Astrocyte (in vitro differentiated cells and primary cell): ENCODE data around the gene GRIN3B. TPM values are rescaled to one million over a fixed set of nuclear protein-coding genes. Genes with fewer than 3 reads are reported as not detected.

Experiments used
- DNase-seq: peaks from one replicate; pipeline ENCODE4 v3.0.0-alpha.2; 2010; ENCODE audit warnings: low read depth
- FAIRE-seq: peaks from 2 replicates; lab custom pipeline; 2011; peaks lifted over from hg19 to GRCh38; lab: Jason Lieb, UNC
- H2AFZ ChIP-seq: 2 replicates; pipeline ENCODE4 v1.6.0; 2012; ENCODE audit warnings: low read depth, low read length, inconsistent platforms
- H3K27ac ChIP-seq: 2 replicates; pipeline ENCODE4 v1.5.1; 2011; ENCODE audit warnings: low read depth, low read length, inconsistent platforms
- H3K27me3 ChIP-seq: 2 replicates; pipeline ENCODE4 v1.6.0; 2011; ENCODE audit warnings: low read length, inconsistent platforms; ENCODE audit not compliant: insufficient read depth
- H3K36me3 ChIP-seq: 2 replicates; pipeline ENCODE4 v1.5.1; 2011; ENCODE audit warnings: low read length, inconsistent platforms; ENCODE audit not compliant: insufficient read depth
- H3K4me1 ChIP-seq: 2 replicates; pipeline ENCODE4 v1.5.1; 2011; ENCODE audit warnings: low read length, inconsistent platforms; ENCODE audit not compliant: insufficient read depth
- H3K4me2 ChIP-seq: 2 replicates; pipeline ENCODE4 v1.6.0; 2012; ENCODE audit warnings: low read length, inconsistent platforms
- H3K4me3 ChIP-seq: 2 replicates; pipeline ENCODE4 v1.5.1; 2011; ENCODE audit warnings: low read depth, mild to moderate bottlenecking, low read length, inconsistent platforms; ENCODE audit not compliant: insufficient read depth
- H3K79me2 ChIP-seq: 2 replicates; pipeline ENCODE4 v1.6.0; 2012; ENCODE audit warnings: mild to moderate bottlenecking, low read length, inconsistent platforms; ENCODE audit not compliant: insufficient read depth
- H3K9ac ChIP-seq: 2 replicates; pipeline ENCODE4 v1.6.0; 2012; ENCODE audit warnings: mild to moderate bottlenecking, low read length, inconsistent platforms
- H3K9me3 ChIP-seq: 2 replicates; pipeline ENCODE4 v1.5.1; 2012; ENCODE audit warnings: low read depth, mild to moderate bottlenecking, low read length, inconsistent platforms; ENCODE audit not compliant: insufficient read depth
- H4K20me1 ChIP-seq: 2 replicates; pipeline ENCODE4 v1.6.0; 2012; ENCODE audit warnings: low read length, inconsistent platforms; ENCODE audit not compliant: insufficient read depth
- H3K27ac Mint-ChIP-seq: one replicate; pipeline ENCODE4 v1.8.0; 2021; ENCODE audit warnings: mild to moderate bottlenecking, mixed read lengths; ENCODE audit not compliant: unreplicated experiment
- H3K27me3 Mint-ChIP-seq: one replicate; pipeline ENCODE4 v1.8.0; 2021; ENCODE audit warnings: low read depth, mixed read lengths; ENCODE audit not compliant: unreplicated experiment
- H3K36me3 Mint-ChIP-seq: one replicate; pipeline ENCODE4 v1.8.0; 2021; ENCODE audit warnings: low read depth, mixed read lengths; ENCODE audit not compliant: unreplicated experiment
- H3K4me1 Mint-ChIP-seq: one replicate; pipeline ENCODE4 v1.8.0; 2021; ENCODE audit warnings: low read depth, mixed read lengths; ENCODE audit not compliant: unreplicated experiment
- H3K4me3 Mint-ChIP-seq: one replicate; pipeline ENCODE4 v1.8.0; 2021; ENCODE audit warnings: mild to moderate bottlenecking, moderate library complexity, mixed read lengths; ENCODE audit not compliant: unreplicated experiment
- H3K9me3 Mint-ChIP-seq: one replicate; pipeline ENCODE4 v1.8.0; 2021; ENCODE audit warnings: mild to moderate bottlenecking, mixed read lengths; ENCODE audit not compliant: unreplicated experiment
- CTCF ChIP-seq: IDR thresholded peaks from 2 replicates; pipeline ENCODE4 v1.5.1; 2011; ENCODE audit warnings: low read depth, mild to moderate bottlenecking, inconsistent platforms, low read length, moderate library complexity; ENCODE audit not compliant: insufficient read depth
- EZH2 ChIP-seq: IDR thresholded peaks from 2 replicates; pipeline ENCODE4 v1.6.1; 2012; ENCODE audit warnings: mild to moderate bottlenecking, low read length, inconsistent platforms; ENCODE audit not compliant: insufficient read depth
- total RNA-seq: library from RNA; stranded (reverse); gene quantifications from 2 replicates; pipeline ENCODE4 v1.2.1, GENCODE V29; 2021

Gene GRIN3B
- total RNA-seq, 1 donor from 2014 or later, result 2.7 TPM

- Mint-ChIP-seq H3K4me3 (no peak overlapping the region), H3K27me3 (no peaks in the 10 kb centered on the region), H3K4me1 (peaks cover 12% of the 10 kb centered on the region), H3K27ac (no peak overlapping the region), H3K36me3 (peaks cover 2% of the 10 kb centered on the region), H3K9me3 (no peaks in the 10 kb centered on the region)
- Histone ChIP-seq H2AFZ (no peak overlapping the region), H3K9ac (peak overlapping the region; percentile 41), H3K79me2 (peaks cover 50% of the 10 kb centered on the region), H3K9me3 (no peaks in the 10 kb centered on the region), H3K27ac (peak overlapping the region; percentile 75), H3K4me3 (no peak overlapping the region), H4K20me1 (peaks cover 49% of the 10 kb centered on the region), H3K36me3 (no peaks in the 10 kb centered on the region), H3K4me2 (peak overlapping the region; percentile 68), H3K27me3 (no peaks in the 10 kb centered on the region), H3K4me1 (peaks cover 26% of the 10 kb centered on the region)
- DNase-seq, result no peak
- no peak for TF ChIP-seq CTCF
- no peak for TF ChIP-seq EZH2
- FAIRE-seq, result no peak
These were observed 47.4 kb upstream of the GRIN3B start for GRCh38 chr19:952680-953444.

- H3K27me3 Mint-ChIP-seq, result no peaks in the 10 kb centered on the region
- peak overlapping the region; percentile 58 for H3K27ac Mint-ChIP-seq
- Histone ChIP-seq H3K9me3 (no peaks in the 10 kb centered on the region), H3K9ac (no peak overlapping the region), H3K79me2 (peaks cover 45% of the 10 kb centered on the region), H3K27ac (no peak overlapping the region), H2AFZ (no peak overlapping the region), H3K4me1 (peaks cover 26% of the 10 kb centered on the region), H3K4me3 (no peak overlapping the region), H3K27me3 (no peaks in the 10 kb centered on the region), H3K4me2 (peak overlapping the region; percentile 68), H3K36me3 (no peaks in the 10 kb centered on the region), H4K20me1 (peaks cover 43% of the 10 kb centered on the region)
- DNase-seq (no peak), FAIRE-seq (no peak)
- H3K4me3 Mint-ChIP-seq, result no peak overlapping the region
- H3K4me1 Mint-ChIP-seq, result peaks cover 12% of the 10 kb centered on the region
- TF ChIP-seq EZH2 (no peak), CTCF (no peak)
- no peaks in the 10 kb centered on the region for H3K9me3 Mint-ChIP-seq
- peaks cover 2% of the 10 kb centered on the region for H3K36me3 Mint-ChIP-seq
These were observed 46.6 kb upstream of the GRIN3B start for GRCh38 chr19:953445-954271.
